GM12873 (cell line): ENCODE results near the gene SCN4A.

Source experiments
- CTCF ChIP-seq: IDR thresholded peaks from 2 replicates; pipeline ENCODE4 v1.5.1; 2012; ENCODE audit warnings: low read depth, mild to moderate bottlenecking, moderate library complexity, low read length, control low read depth; ENCODE audit not compliant: insufficient read depth; ENCODE audit errors: missing control alignments

SCN4A gene

GRCh38 chr17:63942309-63942985, 30.3 kb downstream of the SCN4A start:
- TF ChIP-seq CTCF = no peak

- TF ChIP-seq CTCF = no peak
These were observed 31.0 kb downstream of the SCN4A start for GRCh38 chr17:63941751-63942150.

DNA sequence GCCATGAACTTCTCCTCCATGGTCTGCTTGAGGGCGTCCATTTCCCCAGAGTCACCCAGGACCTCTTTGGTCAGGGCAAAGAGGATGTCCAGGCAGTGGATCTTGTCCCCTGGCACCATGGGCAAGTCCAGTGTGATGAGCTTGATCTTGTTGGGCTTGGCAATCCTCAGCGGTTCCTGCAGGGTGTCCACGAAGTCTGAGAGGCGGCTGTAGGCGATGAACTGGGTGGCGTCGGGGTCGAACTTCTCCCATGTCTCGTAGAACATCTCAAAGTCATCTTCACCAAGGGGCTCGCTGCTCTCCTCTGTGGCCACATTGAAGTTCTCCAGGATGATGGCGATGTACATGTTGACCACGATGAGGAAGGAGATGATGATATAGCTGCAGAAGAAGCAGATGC, 31.6 kb downstream of the SCN4A start:
- no peak for TF ChIP-seq CTCF

GRCh38 chr17:63940584-63940983, 32.1 kb downstream of the SCN4A start:
- TF ChIP-seq CTCF = no peak

DNA sequence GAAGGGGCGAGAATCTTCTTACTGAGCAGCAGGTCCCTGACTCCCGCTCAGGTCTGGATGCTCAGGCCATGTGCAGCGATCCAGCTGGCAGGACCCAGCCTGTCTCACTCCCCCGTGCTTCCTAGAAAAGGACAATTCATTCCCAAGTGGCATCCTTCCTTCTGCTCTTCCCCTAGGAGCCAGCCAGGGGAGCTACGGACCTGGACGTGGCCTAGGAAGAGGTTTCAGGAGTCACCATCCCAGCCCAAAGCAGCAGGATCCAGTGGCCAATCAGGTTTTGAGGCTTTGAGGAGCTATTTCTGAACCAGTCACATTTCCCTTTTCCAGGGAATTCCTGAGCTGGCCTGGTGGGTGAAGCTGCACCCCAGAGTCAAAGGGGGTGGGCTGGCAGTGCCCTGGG, 32.8 kb downstream of the SCN4A start:
- no peak for TF ChIP-seq CTCF

- no peak for TF ChIP-seq CTCF
These were observed 33.3 kb downstream of the SCN4A start for GRCh38 chr17:63939401-63939800.

- no peak for TF ChIP-seq CTCF
These were observed 34.8 kb downstream of the SCN4A start for GRCh38 chr17:63937920-63938319.
